ENCODE results near the gene ANO1.

DNA sequence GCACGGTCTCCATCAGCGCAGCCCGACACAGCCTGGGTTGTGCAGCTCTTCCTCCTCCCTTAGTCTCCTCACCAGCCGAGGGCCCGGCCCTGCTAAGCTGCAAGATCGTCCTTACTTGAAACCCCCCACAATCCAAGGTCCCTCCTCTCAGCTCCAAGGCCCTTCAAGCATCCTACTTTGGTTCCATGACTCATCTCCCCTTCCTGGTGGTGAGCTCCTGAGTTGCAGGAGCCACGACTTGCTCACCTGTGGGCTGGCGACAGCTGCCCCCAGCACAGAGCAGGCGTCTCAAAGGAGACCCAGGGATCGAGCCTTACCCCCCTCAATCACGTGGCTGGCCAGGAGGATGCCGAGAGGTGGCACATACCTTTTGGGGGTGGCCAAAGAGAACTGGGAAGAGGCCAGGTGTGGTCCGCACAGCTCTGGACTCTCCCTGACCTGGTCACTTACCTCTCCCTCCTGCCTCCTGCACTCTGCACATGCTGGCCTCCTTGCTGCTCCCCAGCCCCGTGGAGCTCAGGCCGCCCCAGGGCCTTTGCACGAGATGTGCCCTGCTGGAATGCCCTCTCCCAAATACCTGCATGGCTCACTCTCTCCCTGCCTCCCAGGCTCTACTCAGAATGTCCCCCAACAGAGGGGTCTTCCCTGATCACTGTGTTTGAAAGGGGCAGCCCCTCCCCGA lies 89.7 kb downstream of the ANO1 start:
- TF ChIP-seq POLR2AphosphoS5 (IDR thresholded peaks at IDR 0.05) = no peak
- TF ChIP-seq, protein P1, sequence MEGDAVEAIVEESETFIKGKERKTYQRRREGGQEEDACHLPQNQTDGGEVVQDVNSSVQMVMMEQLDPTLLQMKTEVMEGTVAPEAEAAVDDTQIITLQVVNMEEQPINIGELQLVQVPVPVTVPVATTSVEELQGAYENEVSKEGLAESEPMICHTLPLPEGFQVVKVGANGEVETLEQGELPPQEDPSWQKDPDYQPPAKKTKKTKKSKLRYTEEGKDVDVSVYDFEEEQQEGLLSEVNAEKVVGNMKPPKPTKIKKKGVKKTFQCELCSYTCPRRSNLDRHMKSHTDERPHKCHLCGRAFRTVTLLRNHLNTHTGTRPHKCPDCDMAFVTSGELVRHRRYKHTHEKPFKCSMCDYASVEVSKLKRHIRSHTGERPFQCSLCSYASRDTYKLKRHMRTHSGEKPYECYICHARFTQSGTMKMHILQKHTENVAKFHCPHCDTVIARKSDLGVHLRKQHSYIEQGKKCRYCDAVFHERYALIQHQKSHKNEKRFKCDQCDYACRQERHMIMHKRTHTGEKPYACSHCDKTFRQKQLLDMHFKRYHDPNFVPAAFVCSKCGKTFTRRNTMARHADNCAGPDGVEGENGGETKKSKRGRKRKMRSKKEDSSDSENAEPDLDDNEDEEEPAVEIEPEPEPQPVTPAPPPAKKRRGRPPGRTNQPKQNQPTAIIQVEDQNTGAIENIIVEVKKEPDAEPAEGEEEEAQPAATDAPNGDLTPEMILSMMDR (IDR thresholded peaks at IDR 0.05) = no peak

Measured in prostate gland (tissue), 2 donors.